C1 segment of cervical spinal cord (tissue), 14 donors: ENCODE results near the gene GEMIN4.
A peak's percentile ranks its signal among the peaks of the same experiment; 100 is the strongest.
"Not testable (repeated sequence)": the region's sequence is repeated elsewhere in the genome, so short reads cannot be mapped to it uniquely, and the experiment has no call there.

ENCODE experiments used
- DNase-seq, 14 donors: peaks; one replicate each; lab custom pipeline; 2025; lab: John Stamatoyannopoulos, UW

GEMIN4 gene

DNA sequence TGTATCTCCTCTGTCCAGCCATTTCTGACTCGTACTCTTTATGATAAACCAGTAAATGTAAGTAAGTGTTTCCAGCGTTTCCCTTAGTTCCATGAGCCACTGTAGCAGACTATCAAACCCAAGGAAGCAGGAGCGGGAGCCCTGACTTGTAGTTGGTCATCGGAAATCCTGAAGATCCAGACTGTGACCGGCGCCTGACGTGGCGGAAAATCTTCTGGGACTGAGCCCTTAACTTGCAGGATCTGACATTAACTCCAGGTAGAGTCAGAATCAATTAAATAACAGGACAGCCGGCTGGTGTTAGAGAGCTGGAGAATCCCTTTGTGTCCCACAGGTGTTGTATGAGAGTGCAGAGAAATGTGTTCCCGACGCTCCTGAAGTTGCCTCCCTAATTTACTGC lies 26.0 kb upstream of the GEMIN4 start:
- no peak for DNase-seq

DNA sequence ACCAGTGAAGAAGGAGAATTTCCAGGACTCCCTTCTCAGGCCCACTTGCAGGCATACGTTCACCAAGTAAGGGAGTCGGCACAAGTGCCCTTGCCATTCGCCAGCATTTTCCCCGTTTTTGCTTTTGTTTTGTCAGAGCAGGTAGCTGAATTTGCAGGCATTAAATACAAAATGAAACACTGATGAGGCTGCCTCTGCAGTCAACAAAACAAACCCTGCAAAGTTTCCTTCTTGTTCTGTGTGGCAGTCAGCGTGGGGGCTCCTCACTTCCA lies 22.2 kb upstream of the GEMIN4 start:
- DNase-seq: no peak

DNA sequence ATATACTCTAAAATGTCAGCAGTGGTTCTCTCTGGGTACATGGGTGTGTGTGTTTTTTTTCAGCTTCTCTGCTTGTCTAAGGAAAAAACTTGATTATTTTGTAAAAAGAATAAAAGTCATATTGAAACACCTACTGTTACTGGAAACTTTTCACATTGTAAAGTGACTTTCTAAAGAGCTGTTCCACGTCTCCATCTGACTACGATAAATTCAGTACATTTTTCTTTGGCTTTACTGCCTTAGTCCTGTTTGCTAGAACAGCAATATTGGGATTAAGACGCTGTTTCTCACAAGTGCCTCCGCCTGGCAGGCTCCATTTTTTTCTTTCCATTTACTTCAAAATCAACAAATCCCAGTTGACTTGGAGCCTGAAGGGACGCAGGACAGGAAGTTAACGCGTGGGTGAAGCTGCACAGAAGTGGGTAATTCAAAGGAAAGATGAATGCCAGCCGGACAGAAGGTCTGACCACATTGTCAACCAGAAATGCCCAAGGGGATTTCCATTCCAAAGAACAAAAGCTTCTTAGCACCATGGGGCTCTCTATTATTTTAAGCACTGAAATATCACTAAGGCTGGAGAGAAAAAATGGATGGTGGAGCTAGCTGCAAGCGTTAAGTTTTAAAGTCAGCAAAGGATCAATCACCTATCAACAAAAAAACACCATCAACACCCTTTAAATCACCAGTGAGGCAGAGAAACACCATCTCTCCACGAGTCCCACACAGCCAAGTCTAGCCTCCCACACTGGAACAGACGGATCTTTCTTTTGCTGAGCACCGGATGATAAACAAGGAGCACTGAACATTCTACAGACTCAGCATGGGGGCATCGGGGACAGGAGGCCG lies 21.6 kb upstream of the GEMIN4 start:
- DNase-seq: no peak

DNA sequence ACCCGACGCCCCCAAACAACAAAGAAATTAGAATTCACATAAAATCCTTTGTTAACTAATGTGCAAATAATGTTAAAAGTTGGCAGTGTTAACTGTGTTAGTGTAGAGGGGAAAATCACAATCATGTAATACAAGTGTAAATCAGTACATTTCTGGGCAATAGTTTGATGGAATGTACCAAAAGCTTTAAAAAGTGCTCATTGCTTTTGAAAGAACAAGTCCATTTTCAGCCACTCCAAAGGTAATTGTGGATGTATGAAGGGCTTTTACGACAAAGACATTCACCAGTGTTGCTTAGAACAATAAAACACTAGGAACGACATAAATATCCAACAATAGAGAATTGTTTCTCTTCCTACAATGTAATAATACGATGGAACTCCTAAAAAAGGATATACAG lies 21.0 kb upstream of the GEMIN4 start:
- DNase-seq: no peak

DNA sequence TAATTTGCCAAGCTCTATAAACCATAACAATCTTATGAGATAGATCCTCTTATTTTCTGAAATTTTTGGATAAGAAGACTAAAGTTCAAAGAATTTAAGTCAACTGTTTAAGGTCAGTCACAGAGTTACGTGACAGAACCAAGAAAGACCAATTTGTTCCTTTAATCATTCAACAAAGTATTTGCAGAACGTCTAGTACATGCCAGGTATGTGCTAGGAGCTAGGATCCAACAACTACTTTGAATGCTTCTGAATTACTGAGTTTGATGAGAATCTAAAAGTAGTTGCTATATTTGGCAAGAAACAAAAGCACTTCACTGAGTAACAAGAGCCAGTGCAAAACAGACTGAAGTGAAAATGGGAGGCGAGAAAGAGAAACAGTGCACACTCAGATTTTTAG lies 15.0 kb upstream of the GEMIN4 start:
- no peak for DNase-seq

DNA sequence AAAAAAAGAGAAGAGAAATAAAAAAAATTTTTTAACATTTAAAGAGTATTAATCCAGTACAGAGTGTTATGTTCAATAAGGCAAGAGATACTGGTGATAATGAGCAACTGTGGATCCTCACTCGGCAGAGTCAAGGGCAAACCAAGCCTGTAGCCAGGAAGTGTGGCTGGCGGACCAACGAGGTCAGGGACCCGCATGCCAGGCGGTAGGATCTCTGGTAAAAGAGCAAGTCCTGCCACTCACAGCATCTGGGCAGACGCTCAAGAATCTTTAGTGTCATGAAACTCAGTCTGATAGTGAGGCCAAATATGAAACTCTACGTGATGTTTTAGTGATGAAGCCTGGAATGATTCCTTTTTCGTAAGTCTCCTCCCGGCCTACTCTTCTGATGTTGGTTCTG lies 8.3 kb upstream of the GEMIN4 start:
- no peak for DNase-seq

DNA sequence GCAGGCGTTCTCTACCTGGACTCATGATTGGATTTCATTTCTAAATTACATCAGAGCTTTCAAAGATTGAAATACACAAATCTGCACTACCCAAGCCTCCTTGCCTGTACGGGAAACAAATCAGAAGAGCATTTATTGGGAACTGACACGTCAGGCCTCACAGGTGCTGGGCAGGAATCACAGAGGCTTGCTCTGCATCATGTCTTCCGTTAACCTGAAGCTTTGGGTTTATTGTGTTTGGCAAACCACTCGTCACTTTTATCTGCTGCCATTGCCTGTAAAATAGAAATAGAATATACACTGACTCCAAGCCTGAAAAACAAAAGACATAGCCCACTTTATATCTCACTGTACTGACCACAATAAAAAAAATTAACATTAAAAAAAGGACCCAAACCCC lies 7.9 kb upstream of the GEMIN4 start:
- no peak for DNase-seq

DNA sequence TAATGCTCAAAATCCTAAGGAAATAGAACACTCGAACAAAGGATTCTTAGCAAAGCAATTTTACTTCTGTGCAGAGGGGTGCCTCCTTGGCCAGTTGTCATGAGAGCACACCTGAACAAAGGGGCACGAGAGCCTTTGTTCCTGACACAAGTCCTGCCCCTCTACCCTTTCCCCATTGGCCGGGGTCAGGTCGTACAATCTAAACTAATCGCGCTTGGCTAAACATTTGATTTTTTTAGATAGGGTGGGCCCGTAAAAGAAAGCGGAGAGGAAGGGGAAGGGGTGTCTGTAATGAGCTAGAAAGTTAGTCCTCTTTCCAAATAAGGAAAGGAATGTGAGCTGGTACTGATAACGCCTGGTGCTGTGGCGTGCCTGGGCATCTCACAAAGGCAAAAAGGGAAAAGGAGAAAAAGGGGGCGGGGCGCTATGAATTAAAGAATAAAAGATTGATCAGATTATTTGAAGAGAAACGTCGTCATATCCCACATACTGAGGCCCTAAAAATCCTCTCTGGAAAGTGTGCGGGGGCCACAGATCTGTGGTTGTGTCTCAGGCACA lies 4.0 kb upstream of the GEMIN4 start:
- not testable (repeated sequence) for DNase-seq

DNA sequence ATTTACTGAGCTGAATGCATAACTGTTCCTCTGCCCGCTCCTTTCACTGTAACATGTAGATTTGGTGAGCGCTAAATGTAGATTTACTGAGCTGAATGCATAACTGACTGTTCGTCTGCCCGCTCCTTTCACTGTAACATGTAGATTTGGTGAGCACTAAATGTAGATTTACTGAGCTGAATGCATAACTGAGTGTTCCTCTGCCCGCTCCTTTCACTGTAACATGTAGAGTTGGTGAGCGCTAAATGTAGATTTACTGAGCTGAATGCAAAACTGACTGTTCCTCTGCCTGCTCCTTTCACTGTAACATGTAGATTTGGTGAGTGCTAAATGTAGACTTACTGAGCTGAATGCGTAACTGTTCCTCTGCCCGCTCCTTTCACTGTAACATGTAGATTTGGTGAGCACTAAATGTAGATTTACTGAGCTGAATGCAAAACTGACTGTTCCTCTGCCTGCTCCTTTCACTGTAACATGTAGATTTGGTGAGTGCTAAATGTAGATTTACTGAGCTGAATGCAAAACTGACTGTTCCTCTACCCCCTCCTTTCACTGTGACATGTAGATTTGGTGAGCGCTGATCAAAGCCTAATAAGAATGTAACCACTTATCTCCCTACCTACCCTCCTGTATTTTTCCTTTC lies 3.4 kb upstream of the GEMIN4 start:
- not testable (repeated sequence) for DNase-seq

DNA sequence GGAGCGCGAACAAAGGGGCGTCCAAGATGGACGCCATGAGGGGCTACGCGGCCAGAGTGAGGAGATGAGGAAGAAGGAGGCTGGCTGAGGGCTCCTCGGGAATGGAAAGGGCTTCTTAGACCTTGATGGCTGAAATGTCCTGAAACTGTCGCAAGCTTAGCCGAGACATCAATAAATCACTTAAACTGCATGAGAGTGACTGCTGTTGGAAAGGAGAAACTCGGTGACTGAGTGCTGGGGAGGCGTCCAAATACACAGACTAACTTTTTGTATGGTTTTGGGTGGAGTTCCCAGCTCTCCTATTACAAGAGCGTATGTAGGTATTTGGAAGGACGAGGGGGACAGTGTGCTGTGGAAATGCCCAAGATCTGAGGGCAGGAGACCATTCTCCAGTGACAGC lies 1.4 kb upstream of the GEMIN4 start:
- DNase-seq: no peak

DNA sequence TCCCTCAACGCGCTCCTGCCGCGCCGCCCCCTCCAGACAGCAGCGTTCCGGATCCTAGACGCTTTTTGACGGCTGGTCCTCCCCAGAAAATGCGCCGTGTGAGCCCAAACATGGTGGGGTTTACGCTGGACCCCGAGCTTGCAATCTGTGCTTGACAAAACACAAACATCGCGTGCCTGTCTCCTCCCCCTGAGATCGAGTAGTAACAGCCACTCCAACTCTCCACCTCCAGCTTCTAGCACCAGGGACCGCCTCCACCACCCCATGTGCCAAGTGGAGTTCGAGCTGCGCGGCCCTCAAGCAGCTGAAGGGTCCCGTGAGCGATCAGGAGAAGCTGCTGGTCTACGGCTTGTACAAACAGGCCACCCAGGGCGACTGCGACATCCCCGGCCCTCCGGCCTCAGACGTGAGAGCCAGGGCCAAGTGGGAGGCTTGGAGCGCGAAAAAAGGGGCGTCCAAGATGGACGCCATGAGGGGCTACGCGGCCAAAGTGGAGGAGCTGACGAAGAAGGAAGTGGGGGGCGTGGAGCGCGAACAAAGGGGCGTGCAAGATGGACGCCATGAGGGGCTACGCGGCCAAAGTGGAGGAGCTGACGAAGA lies 656 bp upstream of the GEMIN4 start:
- peak in 5 of 14 donors; percentile 18 to 39 (median 34) for DNase-seq

DNA sequence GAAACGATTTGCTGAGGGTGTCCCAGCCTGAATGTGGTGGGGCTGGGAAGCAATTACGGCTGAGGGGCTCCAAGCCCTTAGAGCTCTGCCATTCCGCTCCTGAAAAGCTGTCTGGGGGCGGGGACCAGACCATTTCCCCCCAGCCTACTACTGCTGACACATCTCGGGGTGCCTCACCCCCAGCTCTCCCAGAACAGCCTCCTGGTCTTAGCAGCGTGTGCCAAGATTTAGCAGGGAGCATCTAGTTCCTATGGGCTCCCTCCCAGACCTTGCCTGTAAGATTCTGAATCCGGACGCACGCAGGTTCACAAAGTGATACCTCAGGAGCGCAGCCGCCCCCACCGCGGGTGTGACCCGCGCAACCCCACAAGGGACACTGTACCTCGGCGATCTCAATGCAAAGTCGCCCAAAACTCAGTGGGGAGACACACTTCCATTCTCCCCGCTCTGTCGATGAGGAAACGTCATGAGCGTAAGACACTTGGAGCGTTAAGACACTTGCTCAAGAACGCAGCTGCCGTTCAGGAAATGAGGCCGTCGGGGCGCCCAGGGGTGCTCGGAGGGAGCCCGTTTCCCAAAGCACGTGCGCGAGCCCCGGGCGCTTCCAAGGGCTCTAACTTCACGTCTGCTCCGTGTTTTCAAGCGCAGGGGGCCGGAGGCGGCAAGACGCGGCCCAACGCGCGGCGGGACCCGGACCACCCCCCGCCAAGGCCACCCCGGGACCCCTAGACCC lies 629 bp downstream of the GEMIN4 start:
- DNase-seq: peak in 3 of 14 donors; percentile 28 to 38 (median 37)

DNA sequence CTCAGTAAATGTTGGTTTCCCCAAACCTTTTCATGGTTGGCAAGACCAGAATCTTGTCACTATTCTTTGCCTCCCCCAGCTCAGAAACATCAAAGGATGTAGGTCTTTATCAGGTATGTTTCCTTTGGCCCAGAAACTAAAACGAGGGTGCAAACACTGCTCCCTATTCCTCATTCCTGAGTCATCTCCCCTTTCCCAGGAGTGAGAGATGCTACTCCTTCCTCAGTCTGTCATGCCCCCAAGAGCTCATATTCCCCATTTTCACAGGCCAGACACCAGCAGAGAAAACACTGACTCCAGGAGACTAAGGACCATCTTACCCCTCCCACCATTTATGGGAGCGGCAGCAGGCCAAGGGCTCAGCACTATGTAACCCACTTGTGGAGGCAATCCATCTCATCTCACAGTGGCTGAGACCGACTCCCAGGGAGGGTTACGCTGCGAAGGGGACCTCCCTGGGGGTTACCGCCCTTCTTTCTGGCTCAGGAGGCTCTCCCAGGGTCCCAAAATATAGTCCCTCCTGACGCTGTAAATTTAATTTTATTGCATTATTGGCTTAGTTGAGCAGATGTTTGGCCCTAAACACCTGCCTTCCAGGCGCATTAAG lies 1.5 kb downstream of the GEMIN4 start:
- DNase-seq: no peak

DNA sequence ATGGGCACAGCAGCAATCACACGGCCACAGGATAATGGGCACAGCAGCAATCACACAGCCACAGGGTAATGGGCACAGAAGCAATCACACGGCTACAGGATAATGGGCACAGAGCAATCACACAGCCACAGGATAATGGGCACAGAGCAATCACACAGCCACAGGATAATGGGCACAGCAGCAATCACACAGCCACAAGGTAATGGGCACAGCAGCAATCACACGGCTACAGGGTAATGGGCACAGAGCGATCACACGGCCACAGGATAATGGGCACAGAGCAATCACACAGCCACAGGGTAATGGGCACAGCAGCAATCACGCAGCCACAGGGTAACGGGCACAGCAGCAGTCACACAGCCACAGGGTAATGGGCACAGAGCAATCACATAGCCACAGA lies 2.7 kb downstream of the GEMIN4 start:
- DNase-seq: not testable (repeated sequence)

DNA sequence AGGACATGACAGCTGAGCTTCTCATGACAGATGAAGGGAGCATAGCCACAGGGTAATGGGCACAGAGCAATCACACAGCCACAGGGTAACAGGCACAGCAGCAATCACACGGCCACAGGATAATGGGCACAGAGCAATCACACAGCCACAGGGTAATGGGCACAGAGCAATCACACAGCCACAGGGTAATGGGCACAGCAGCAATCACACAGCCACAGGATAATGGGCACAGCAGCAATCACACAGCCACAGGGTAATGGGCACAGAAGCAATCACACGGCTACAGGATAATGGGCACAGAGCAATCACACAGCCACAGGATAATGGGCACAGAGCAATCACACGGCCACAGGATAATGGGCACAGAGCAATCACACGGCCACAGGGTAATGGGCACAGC lies 3.5 kb downstream of the GEMIN4 start:
- not testable (repeated sequence) for DNase-seq

DNA sequence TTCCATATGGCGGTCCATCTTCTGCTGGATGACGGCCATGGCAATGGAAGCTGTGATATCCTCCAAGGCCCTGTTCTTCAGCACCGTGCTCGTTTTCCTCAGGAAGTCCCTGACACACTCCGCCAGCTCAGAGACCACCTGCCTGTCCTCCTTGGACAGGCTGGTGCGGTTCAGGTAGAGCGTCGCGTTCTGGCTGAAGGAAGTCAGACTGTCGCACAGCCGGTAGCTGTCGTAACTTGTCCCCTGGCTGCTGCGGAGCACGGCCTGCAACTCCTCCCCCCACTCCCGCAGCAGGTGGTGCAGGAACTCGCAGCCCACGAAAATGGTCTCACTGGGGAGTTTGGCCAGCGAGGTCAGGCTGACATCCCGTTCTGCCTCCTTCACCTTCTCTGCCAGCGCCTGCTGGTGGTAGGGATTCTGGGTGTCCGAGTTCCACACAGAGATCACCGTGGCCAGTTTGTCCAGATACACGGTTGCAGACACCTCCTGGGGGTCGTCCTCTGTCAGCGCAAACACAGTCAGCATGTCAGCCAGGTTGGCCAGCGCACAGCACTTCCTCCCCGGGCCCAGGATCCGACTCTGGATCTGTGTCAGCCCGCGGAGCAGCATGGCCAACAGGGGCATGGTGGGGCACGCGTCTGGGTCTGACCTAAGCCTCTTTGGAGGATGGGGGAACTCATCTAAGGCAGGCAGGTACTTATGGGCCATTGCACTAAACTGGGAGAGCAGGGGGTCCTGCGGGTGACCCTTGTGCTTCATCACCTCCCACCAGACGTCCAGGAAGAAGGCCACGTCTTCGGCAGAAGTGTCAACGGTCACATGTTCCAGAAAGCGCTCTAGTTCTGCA lies 5.1 kb downstream of the GEMIN4 start:
- peak in 1 of 14 donors; percentile 58 for DNase-seq

DNA sequence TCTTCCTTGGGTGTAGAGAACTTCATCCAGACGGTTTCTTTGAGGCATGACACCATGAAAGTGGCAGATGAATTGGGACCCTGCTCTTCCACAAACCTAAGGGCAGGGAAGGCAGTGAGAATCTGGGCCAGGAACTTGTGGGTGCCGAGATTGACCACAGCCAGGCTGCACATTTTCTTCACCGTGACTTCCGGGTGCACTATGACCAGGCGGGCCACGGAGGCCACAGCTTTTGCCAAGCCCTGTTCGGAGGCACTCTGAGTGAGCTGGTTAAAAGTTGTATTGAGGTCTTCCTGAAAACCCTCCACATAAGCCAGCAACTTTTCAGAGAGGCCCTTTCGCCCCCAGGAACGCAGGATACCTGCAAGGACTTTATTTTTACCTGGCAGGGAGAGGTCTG lies 5.9 kb downstream of the GEMIN4 start:
- DNase-seq: no peak

DNA sequence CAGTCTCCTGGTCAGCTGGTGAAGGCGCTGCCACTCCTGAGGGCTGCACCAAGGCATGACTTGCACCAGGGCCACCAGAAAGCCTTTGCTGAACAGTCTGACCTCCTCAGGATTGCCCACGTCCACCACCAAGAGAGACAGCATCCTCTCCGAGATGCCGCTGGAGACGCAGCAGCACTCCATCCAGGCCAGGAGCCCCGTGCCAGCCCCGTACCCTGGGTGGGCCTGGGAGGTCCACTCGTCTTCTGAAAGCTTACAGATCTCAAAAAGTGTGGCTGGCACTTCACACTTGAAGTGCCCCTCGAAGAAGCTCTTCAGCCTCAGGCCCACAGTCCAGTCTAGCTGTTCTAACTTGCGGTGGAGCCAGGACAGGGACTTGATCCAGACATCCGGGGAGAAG lies 6.7 kb downstream of the GEMIN4 start:
- no peak for DNase-seq

DNA sequence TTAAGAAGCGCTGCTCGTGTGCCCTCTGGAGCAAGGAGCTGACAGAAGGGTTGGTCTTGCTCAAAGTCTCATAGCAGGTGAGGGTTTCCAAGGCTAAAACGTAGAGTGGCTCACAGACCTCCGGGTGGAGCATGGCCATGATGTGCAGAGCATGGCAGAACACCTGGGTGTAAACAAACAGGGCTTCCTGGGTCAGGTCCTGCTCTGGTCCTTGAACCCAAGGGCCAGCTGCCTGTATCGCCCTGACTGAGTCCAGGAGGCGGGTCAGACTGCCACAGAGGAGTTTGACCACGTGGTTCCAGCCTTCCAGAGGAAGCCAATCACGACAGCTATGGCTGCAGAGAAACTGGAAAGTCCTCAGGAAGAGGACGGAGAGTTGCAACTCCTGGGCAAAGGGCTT lies 7.1 kb downstream of the GEMIN4 start:
- no peak for DNase-seq

DNA sequence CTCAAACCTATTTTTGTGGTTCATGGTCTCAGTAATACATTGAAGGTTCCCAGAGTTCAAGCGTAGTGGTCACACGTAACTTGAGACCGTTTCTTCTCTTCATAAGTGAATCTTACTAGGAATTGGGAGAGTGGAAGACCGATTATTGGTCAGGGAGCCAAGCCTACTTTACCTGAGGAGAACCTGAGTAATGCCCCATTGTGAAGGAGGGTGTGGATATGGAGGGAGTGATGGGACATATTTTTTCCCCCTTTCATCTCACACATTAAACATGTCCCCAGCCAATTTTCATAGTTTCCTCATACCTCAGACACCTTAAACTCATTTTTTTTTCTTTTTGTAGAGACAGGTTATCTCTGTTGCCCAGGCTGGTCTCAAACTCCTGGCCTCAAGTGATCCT lies 8.9 kb downstream of the GEMIN4 start:
- DNase-seq: no peak
